GM19438 (cell line): Measurements from ENCODE around the gene SLC22A14.

Experiments used
- ATAC-seq: cut with Tn5 transposase; IDR thresholded peaks from one replicate; pipeline ENCODE4 v1.9.1; 2021; ENCODE audit warnings: low read depth; ENCODE audit not compliant: unreplicated experiment

The SLC22A14 gene

DNA sequence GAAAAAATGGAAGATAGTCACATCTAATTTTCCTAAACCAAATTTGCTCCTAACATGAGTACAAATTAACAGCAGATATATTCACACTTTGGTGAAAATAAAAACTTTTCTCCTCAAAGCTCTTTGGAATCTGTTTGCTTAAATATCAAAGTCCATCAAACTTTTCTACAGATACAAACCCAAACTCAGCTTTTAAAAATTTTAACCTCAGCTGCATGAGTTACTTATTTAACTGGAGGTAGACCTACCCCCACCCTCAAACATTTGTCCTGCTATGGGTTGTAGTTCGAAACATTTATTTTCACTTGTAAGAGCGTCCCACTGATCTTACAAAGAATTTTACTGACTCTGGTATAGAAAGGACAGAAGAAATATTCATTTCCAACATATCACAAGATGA, 55.6 kb downstream of the SLC22A14 start:
- ATAC-seq, result no peak

DNA sequence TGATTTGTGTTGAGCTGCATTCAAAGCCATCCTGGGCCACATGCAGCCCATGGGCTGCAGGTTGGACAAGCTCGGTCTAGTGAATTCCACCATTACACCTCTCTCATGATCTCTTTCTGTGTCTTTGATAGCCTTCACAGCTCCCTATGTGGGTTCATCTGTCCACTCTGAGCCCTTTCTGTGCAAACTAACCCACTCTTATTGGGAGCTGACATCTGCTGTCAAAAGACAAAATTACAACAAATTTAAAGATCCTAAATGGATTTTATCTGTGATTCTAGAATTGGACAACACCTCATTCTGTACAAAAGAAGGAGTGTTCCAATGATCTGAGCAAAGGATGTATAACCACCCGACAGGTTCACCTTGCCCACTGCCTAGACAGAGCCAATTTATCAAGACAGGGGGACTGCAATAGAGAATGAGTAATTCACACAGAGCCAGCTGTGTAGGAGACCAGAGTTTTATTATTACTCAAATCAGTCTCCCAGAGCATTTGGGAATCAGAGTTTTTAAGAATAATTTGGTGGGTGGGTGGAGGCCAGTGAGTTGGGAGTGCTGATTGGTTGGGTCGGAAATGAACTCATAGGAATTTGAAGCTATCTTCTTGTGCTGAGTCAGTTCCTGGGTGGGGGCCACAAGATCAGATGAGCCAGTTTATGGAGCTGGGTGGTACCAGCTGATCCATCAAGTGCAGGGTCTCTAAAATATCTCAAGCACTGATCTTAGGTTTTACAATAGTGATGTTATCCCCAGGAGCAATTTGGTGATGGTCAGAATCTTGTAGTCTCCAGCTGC, 61.9 kb downstream of the SLC22A14 start:
- no peak for ATAC-seq

DNA sequence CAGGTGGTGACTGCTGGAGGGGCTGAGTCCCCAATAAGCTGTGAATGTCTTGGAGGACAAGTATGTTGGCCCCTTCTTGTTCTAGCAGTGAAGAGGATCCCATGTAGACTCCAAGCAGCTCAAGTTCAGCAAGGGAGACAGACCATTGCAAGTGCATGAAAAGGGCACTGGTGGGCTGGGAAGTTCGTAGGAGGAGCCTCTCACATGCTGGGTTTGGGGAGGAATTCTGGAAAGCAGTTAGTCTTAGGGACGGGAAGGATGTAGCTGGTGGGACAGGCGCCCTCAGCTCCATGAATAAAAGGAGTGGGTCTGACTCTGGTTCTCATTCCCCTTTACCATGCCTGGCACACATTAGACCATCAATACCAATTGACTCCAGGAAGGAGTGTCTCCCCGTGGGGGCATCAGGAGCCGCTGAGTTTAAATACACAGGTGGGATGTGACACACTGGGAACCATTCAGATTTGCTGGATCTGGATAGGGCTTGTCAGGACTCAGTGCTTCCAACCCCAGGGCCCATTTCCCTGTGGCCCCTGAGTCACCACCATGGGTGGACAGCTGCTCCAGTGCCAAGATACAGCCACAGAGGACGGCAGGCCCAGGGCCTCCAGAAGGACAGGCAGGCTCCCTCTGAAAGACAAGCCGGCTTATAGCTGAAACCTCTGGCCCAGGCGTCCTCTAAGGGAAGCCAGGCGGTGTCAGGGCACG, 63.9 kb downstream of the SLC22A14 start:
- ATAC-seq, result peak; percentile 25

DNA sequence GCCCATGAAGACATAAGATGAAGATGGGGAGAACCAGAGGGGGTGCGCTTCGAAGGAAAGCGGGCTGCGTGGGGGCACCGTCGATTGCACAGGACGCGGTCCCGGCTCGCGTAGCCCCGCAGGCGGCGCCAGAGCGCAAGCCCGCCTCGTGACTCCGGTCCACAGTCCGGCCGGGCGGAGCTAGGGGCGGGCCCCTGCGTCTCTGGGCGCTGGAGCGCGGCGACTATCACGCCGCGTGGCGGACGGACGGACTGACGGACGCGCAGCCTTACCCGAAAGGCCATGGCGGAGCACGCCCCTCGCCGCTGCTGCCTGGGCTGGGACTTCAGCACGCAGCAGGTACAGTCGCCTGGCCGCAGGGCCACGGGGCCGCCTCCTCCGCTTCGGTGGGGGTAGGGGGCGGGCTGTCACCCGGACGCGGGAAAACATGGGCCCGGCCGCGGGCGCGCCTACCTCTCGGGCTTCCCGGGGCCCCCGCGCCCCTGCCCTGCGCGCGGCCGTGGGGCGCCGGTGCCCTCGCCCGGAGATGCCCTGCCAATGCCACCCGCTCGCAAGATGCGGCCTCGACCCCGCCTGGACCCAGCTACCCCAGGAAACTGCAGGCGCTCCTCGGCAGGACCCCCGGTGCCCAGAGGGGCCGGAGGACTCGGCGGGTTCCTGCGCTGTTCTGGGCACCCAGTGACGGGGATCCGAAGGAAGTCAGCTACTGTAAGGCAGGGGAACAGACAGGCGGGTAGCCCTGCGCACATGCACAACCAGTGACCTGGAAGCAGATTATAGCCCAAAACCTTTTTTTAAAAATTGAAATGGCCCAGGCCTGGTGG, 64.7 kb downstream of the SLC22A14 start, which contains the start of gene XYLB:
TSS of gene XYLB (plus strand) at position 199 of the 824 bp plus-strand sequence. CDS start at position 283, 84 bp downstream.
- ATAC-seq, result peak; percentile 99

DNA sequence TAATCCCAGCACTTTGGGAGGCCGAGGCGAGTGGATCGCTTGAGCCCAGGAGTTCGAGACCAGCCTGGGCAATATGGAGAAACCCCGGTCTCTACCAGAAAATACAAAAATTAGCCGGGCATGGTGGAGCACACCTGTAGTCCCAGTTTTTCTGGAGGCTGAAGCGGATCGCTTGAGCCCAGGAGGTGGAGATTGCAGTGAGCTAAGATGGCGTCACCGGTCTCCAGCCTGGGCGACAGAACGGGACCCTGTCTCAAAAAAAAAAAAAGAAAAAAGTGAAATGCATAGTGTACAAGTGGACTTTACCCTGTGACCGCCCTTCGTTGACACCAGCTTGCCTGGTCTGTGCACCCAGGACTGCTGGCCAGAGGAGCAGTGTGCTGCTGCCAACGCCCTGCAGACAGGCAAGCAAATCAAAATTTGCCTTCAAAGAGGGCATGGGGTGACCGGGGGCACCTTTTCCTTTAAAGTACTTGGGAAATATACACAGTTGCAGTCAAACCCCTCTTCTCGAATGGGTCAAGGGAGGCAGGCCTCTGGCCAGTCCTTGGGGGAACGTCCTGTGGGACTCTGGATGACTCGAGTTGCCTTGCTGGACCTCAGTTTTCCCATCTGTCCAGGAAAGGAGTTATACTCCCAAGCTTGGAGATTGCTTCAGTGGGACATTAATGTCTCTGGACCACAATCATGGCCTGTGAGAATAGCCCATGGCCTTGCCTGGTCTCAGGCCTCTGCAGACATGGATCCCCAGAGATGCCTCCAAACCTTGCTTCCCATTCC, 65.5 kb downstream of the SLC22A14 start:
- ATAC-seq, result no peak

DNA sequence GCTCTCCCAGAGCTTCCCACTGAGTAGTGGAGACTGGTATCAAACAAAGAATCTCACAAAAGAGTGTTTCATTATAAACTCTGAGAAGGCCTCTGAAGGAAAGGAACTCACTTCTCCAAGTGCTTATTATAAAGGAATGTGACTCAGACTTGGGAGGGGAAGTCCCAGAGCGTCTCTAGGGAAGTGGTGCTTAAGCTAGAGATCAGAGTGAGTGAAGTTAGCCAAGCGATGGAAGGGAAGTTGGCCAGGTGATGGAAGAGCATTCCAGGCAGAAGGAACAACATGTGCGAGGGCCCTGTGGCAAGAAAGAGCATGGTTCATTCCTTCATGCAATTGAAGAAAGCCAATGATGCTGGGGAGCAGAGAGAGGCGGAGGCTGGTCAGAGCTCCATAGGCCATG, 66.8 kb downstream of the SLC22A14 start:
- ATAC-seq, result no peak

DNA sequence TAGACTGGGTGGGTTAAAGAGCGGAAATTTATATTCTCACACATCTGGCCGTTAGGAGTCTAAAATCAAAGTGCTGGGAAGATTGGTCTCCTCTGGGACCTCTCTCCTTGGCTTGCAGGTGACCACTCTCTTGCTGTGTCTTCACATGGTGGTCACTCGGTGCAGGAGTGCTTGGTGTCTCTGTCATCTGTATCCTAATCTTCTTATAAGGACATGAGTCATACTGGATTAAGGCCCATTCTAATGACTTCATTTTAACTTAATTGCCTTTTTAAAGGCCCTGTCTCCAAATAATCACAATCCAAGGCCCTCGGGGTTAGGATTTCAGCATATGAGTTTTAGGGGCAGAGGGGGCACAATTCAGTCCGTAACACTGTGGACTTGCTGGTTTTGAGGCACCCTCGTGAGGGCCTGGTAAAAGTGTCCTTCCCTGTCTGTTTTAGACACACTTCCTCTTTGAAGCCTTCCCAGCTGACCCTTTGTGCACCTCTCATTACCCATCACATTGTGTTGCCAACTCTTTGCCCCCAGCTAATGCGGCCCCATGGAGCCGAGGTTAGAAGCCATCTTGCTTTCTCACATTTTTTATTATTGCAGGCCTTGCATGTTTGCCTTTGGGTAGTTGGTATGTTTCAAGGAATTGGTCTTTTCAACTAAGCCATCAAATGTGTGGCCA, 67.7 kb downstream of the SLC22A14 start:
- ATAC-seq, result no peak

DNA sequence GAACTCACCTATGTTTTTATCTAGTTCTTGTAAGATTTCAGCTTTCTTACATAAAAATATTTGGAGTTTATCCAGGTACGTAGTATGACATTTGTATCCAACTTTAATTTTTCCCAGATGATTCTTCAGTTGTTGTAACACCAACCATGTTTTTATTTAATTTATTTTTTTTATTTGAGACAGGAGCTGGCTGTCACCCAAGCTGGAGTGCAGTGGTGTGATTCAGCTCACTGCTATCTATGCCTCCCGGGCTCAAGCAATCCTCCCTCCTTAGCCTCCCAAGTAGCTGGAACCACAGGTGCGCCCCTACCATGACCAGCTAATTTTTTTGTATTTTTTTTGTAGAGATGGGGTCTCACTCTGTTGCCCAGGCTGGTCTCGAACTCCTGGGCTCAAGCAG, 71.1 kb downstream of the SLC22A14 start:
- ATAC-seq, result no peak

DNA sequence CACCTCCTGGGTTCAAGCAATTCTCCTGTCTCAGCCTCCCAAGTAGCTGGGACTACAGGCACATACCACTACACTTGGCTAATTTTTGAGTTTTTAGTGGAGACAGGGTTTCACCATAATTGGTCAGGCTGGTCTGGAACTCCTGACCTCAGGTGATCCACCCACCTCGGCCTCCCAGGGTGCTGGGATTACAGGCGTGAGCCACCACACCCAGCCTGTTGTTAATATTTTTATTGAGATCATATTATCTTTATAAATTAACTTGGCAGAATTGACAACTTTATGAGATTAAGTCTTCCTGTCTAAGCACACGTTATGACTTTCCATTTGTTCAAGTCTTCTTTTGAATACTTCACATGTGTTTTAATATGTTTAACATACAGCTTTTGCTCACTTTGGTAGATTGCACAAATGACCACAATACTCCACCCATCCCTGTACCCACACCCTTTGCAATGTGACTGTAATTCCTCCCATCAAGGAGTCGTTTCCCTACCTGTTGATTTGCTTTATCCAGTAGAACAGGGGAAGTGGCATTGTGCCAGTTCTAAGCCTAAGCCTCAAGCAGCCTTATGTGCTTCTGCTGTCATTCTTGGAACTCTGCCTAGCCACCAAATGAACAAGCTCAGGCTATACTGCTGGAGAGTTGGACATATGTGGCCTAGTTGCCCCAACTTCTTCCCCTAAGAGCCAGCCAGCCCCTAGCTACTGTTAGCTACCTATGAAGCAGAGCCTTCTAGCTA, 72.7 kb downstream of the SLC22A14 start:
- ATAC-seq, result no peak

DNA sequence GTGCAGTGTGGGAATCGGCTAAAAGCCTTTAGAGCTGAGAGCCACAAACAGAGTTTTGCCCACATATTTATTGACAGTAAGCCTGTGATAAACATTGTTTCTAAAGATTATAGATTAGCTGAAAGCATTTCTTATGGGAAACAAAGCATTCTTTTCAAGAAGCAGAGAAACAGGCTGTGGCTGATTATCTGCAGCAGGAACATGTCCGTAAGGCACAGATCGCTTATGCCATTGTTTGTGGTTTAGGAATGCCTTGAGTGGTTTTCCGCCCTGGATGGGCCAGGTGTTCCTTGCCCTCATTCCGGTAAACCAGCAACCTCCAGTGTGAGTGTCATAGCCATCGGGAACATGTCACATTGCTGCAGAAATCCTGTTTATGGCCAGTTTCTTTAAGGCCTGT, 76.9 kb downstream of the SLC22A14 start:
- no peak for ATAC-seq

DNA sequence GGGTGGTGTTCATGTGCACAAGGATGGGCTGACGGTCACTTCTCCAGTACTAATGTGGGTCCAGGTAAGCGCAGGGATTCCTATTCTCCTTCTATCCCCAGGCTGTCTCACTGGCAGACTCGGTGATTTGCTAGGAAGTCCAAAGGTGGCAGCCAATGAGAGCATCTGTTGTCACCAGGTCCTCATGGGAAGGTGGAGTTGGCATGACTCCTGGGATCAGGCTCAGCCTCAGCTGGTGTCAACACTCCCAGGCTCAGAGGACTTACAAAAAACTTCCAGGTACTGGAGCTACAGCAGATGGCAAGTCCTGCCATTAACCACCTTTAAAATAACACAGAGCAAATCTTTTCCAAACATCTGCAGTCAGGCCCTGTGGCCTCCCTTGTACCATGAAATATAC, 78.3 kb downstream of the SLC22A14 start:
- ATAC-seq, result no peak

DNA sequence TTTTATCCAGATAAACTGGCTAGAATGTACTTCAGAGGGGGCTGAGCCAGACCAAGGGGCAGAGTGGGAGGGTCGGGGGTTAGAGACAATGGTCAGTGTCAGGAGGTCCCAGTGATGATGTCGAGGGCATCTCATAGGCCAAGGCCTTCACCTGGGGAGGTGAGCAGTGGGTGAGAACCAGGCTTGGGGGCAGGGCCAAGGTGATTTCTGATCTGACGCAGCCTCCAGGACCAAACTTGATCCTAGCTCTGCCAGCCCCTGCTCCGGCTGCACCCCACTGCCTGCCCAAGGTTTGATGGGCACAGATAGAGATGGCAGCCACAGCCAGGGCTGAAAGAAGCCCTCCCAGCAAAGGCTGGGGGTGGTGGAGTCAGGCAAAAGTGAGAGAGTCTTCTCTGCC, 79.4 kb downstream of the SLC22A14 start:
- ATAC-seq, result no peak

DNA sequence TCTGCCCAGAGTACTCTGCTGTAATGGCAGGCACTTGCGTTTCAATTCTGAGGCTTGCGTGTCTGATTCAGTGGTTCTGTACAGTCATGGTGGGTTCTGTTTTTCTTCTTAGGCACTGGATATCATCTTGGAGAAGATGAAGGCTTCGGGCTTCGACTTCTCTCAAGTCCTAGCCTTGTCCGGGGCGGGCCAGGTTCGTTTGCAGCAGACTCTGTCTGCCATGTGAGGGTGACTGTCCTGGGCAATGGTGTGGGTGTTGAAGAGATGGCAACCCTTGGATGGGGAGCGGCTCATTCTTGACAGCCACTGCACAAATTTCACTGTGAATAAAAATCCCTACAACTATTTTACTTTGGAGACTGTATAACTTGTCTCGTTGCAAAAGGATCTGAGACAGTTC, 80.7 kb downstream of the SLC22A14 start:
- ATAC-seq, result no peak

DNA sequence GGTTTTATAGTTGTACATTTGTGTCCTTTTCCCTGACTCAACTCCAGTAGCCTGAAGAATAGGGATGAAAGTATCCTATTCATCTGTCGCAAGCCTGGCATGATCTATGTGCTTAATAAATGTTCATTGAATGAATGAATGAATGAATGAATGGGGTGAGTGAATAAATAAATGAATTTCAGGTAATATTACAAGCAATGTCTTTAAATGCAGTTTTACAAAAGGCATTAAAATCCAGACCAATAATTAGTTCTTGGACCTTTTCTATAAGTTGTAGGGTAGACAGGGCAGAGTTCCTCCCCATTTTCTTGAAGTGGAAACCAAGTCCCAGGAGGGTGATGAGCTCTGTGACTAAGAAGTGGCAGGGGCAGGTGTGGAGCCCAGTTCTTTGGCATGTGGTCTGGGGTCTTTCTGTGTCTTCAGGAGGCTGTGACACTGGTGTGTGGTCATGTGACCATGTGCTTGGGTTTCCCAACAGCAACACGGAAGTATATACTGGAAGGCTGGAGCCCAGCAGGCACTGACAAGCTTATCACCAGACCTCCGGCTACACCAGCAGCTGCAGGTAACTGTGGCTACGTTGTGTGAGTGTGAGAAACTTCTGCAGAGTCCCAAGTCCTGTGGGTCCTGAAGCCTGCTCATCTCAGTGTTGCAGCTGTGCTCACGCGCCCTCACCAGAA, 82.8 kb downstream of the SLC22A14 start:
- no peak for ATAC-seq

DNA sequence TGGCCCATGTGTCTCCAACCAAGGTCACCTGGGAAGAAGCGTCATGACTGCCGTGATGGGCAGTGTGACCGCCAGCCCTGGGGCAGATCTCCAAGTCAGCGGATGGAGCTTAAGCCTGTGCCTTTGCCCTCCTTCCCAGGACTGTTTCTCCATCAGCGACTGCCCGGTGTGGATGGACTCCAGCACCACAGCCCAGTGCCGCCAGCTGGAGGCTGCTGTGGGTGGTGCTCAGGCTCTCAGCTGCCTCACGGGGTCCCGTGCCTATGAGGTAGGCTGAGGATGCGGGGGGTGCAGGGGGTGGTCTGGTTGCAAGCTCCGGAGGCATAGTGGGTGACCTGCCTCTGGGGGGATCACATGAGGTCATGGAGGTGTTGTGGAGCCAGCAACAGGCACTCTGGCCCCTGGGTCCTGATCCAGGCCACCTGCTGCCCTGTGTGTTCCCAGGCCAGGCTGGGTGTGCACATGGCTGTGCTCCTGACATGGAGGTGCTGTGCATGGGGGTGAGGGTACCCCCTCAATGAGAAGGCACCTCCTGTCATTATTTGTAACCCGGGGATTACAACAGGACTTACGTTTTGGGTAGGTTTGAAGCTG, 83.5 kb downstream of the SLC22A14 start:
- ATAC-seq, result no peak

DNA sequence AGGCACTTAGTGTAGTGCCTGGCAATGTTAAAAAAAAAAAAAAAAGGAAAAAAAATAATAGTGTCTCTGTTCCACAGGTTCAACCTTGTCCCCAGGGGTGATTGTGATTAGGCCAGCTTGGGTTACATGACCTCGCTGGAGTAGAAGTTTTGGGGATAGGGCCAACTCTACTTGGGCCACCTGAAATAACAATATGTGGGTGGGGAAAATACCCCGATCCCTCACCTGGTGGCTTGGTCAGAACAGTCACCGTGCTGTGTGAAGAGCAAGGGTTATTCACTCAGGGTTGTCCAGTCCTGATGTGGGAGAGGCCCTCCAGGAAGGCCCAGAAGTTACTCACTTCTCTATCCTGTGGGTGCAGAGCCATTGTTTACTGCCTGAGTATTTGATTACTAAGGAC, 84.0 kb downstream of the SLC22A14 start:
- no peak for ATAC-seq

DNA sequence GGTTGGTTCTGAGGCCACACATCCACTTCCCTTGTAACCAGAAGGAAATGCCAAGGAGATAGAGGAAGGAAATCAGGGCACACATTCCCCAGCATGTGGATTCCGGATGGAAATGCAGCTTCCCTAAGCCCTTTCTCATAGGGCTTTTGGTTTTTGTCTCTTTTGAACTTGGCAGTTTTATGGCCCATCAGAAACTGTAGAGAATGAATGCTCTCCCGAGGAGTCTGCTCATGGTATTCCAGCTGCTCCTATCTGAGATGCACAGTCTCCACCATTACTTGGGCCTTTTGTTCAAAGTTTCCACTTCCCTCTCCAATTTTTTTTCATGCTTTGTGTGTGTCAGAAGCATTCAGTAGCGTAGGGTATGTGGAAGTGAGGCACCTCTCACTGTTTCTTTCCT, 85.7 kb downstream of the SLC22A14 start:
- no peak for ATAC-seq
